Stimulated activated CD8-positive, alpha-beta memory T cell treated with anti-CD3 and anti-CD28 coated beads, Interleukin-2, amount 100 ng/mL, for 48 hours (primary cell): ENCODE data around the gene CALML5.

Source experiments
- DNase-seq, 2 donors: peaks; one replicate each; pipeline ENCODE4 v3.0.0-alpha.2; 2020; ENCODE audit warnings: low read depth in 2 of 2

CALML5 gene

DNA sequence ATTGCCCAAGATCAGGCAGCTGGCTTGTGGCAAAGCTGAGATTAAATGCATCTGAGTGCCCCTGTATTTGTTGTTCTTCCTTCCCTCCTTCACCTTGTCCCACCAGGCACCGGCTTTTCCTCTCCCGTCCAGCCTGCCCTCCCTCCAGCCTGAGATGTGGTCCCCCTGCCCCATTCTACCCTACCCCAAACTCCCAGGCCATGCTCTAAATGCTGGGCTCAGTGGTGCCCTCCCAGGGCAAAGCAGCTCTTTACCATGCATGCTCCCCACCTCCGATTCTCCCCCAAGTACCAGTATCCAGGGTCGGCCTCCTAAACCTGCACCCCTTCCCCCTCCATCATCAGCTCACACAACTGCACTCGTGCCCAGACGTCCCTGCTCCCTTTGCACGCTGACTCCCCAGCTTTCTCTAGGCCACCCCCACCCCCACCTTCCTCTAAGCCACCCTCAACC is 36.5 kb downstream of the CALML5 start:
- DNase-seq = no peak

DNA sequence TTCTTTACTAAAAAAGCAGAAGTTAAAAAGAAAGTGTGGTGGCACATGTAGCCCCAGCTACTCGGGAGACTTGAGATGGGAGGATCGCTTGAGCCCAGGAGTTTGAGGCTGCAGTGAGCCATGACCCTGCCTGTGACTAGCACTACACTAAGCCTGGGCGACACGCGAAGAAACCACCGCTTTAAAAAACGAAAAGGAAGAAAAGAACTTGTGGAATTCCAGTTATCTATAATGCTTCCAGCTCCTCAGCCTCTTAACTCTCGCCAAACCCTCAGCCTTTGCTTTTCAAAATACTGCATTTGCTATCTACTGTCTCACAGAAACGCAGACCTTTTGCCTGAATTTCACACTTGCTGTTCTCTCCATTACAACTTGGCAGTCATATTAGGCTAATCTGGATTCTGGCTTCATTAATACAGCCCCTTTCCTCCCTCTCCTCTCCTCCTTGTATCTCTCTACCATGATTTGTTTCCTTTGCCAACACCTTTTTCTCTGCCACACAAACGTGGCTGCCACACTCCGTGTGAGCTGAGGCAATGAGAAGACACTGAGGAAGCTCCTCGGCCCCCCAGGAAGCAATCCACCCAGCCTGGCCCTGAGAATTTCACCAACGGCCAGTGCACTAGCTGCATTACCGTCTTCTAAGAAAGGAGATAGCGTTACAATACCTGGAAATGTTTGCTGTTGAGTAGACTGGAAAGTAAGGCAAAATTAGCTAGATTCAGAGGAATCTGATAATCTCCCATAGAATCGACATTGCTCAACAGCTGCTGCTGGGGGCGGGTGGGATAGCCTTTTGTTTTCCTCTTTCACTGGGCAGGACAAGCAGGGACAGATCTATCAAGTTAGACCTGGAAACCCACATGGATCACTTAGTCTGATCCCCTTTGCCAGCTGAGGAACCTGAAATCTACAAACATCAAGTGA is 37.2 kb downstream of the CALML5 start:
- DNase-seq = no peak

DNA sequence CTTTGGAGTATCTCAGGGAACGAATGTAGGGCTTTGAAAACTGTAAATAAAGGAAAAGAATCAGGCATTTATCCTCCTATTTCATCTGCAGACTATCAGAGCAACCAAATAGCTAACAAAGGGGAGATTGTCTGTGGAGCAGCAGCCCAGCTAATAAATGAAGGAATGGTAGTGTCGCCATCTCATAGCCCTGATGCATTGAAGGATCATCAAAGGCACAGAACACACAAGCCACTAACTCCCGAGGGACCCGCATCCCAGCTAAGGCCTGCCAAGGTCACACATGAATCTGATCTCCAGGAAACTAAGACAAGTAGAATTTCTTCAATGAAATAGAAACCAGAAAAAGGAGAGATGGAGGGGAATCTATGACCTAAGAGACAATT is 38.2 kb downstream of the CALML5 start:
- no peak for DNase-seq

DNA sequence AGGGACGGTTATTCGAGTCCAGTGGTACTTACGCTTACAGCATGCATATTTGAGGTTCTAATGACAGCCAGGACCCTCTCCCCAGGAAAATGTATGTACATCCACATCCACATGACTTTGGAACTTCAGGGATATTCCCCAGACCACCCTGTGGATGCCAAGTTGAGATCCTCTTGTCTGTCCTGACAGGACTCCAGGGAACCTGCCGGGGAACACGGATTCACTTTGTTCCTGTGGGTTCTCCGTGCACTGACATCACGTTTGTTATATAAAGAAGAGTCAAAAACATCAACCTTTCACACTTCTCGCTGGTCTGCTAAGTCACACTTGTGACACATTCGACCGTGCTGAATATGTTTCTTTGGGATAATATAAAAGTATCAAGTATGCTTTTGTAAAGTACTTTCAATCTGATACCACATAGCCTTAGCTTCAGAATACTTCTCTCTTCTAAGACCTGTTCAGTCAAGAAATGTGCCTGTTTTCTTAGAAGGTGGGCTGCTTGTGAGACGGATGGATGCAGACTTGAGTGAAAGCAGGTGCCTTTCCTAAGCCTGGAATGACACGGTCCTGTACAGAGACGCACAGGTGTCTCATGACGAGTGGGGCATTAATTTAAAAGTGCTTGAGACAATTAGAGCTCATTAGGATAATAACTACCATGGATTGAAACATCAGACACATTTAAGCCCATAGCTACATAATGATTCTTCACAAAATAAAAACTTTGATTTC is 38.7 kb downstream of the CALML5 start:
- DNase-seq = no peak

DNA sequence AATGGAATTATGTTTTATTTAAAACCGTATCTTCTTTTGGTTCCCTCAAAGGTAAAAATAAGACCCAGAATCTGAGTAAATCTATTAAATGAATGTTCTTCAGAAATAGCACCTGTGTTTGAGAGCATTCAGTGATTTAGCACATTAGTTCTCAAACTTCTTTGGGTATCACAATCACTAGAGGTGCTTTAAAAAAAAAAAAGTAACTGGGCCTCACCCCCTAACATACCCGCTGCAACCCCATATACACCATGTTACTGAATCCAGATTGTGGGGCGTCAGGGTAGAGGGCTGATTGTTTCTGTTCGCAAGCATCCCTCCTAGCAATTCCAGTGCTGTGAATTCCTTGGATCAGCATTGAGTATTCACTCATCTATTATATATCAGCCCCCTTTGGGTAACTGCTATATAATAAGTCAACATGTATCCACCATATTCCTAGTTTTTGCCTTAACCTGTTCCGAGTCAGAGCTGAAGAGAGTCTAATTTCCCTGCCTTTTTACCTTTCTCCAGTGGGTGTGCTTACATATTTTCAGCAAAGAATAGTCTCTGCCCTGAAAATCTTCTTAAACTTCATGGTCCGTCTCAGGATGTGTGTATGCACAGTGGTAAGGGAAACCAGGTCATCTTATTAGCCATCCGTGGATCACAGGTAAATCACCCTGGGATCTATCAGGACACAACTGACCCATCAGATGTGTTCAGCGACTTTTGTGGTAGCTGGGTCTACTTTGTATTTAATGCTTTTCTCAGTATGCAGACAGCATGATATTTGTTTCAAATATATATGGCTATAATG is 40.2 kb downstream of the CALML5 start:
- no peak for DNase-seq

DNA sequence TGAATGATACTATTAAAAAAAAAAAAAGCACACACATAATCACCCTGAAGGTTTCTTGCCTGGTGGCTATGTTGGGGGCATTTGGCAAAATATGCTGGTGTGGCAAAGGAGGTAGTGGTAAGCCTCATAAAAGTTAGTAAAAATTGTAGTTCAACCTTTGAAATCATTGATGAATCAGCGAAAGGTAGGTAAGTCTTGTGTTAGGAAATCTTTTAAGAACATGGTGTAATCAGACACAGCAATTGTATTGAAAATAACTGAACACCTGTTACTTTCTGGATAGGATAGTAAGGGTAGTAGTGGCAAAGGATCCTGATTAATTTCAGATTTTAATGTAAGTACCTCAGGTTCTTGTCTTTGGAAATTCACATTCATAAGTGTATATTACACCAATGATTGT is 40.9 kb downstream of the CALML5 start:
- DNase-seq = no peak

DNA sequence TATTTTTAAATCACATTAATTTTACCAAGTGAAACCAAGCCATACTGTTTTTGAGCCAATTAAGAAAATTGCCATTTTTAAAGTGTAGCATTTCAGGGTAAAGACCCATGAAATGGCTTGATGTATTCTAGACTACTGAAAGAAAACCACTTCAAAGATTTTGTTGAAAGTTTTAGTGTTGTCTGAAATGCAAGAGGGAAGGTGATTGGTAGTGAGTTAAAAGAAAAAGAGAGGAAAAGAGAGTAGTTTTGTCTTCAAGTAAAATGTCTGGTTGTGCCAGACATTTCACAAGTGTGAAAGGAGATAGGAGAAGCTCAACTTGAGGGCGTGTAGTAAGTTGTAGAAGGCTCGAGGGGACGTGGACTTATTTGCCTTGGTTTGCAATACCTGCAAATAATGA is 41.6 kb downstream of the CALML5 start:
- no peak for DNase-seq

DNA sequence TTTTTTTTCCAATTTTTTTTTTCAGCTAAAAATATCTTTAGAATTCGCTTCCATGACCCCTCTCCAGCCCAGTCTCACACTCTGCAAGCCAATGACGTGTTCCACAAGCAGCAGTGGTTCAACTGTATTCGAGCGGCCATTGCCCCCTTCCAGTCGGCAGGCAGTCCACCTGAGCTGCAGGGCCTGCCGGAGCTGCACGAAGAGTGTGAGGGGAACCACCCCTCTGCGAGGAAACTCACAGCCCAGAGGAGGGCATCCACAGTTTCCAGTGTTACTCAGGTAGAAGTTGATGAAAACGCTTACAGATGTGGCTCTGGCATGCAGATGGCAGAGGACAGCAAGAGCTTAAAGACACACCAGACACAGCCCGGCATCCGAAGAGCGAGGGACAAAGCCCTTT is 42.8 kb downstream of the CALML5 start:
- DNase-seq = no peak

DNA sequence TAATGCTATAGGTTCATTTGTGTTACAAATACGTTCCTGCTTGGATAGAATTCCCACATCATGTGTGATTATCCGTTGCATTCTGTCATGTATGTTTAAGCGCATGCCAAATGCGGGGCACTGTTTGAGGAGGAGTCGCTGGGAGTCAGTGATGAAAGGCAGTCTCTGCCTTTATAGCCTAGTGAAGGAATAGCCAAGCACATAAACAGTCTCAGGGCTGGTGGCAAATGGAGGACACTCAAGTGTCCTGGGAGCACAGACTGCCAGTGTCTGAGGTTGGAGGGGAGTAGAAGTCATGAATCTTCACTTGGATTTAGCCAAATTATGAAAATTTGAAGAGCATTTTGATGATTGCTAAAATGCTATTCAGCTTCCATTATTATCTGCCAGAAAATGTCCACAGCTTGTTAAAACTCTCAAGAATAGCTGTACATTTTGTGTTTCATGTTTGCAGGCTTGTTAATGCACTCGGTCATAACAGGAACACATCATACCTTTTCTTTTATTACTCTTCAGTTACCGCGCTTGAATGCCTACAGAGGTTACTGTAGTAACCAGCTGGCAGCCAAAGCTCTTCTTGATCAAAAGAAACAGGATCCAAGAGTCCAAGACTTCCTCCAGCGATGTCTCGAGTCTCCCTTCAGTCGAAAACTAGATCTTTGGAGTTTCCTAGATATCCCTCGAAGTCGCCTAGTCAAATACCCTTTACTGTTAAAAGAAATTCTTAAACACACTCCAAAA is 45.5 kb downstream of the CALML5 start:
- no peak for DNase-seq

DNA sequence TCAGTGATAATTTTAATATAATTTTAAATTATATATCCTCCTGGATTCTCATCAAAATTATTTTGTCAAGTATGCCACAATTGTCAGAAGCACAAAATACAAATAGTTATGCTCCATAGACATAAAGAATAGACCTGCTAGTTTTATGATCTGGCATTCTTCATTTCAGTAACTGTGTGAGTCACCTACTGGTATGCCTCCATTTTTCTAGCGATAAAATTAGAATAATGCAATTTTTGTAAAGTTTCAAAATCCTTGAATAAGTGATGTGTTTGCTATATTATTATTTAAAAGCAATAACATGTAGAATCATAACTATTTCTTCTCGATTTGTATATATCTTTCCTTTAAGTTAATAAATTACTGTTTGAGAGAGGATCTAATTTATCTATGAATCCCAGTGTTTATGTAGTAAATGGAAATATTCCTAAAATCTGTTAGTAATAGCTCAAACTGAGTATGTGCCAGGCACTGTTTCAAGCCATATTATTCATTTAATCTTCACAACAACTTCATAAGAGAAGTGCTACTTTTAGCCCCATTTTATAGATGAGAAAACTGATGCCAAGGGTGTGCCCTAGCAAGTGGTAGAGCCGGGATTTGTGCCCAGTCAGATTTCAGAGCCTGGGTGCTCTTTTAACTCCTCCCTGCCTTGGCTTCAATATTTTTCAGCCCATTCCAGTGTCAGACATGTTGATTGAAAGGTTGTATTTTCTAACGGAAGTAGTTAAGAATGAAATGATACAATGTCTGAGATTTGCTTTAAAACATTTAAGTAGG is 48.6 kb downstream of the CALML5 start:
- no peak for DNase-seq

DNA sequence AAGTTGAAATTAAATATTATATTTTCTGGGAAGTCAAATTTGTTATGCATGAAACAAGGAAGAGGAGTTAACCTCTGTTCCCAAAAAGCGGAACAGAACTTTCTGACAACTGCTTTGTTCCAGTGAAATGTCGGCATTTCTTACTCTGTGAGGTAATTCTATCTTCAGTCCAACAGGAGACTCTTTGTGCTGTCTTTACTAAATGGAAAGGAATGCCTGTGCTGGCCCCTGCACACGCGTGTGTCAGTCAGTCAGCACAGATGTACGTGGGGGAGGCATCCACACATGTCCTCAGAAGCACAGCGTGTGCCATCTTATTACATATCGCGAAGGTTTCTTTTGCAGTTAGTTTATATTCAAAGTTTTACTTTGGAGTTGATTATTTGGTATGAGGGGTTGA is 49.5 kb downstream of the CALML5 start:
- DNase-seq = no peak

DNA sequence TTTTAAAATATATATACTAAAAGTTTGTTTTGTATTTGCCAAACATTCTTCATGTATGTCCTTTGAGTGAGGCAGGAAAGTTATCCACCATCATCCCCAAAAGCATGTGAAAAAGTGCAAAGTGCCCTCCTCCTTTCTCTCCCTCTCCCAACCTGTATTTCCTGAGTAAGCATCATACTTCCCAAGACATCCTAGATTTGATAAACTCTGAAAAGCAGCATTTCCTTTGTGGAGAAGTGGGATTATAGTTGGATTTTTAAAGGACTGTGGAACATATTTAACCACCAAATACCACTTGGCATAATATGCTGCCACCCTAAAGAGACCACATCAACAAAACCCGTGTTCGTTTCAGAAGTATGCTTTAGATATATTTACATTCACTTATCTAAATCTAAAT is 50.1 kb downstream of the CALML5 start:
- no peak for DNase-seq
